Neural crest cell (in vitro differentiated cells): ENCODE results near the gene IRAK1BP1. TPM values are rescaled to one million over a fixed set of nuclear protein-coding genes. Genes with fewer than 3 reads are reported as not detected.
A peak's percentile ranks its signal among the peaks of the same experiment; 100 is the strongest.

ENCODE experiments used
- DNase-seq: peaks from one replicate; pipeline ENCODE4 v3.0.0; 2021; ENCODE audit warnings: low read depth, mixed read lengths, low spot score
- H3K27ac Mint-ChIP-seq: one replicate; pipeline ENCODE4 v1.8.0; 2021; ENCODE audit warnings: mild to moderate bottlenecking, mixed read lengths; ENCODE audit not compliant: unreplicated experiment
- H3K27me3 Mint-ChIP-seq: 2 replicates; pipeline ENCODE4 v1.8.0; 2021; ENCODE audit warnings: low read depth, mild to moderate bottlenecking, mixed read lengths
- H3K36me3 Mint-ChIP-seq: 2 replicates; pipeline ENCODE4 v1.8.0; 2021; ENCODE audit warnings: low read depth, mild to moderate bottlenecking, mixed read lengths
- H3K4me1 Mint-ChIP-seq: 2 replicates; pipeline ENCODE4 v1.8.0; 2021; ENCODE audit warnings: mixed read lengths
- H3K4me3 Mint-ChIP-seq: one replicate; pipeline ENCODE4 v1.8.0; 2021; ENCODE audit warnings: mild to moderate bottlenecking, mixed read lengths
- H3K9me3 Mint-ChIP-seq: 2 replicates; pipeline ENCODE4 v1.8.0; 2021; ENCODE audit warnings: mixed read lengths
- CTCF ChIP-seq: fragments of 200-600 bp; sonication (generic); conservative IDR thresholded peaks from 2 replicates; pipeline ENCODE4 v1.5.0; 2021; ENCODE audit warnings: antibody characterized with exemption, mild to moderate bottlenecking
- long read RNA-seq: library from polyadenylated mRNA; unstranded; transcript quantifications from one replicate; pipeline ENCODE4 v2.0.0, GENCODE V29; 2020
- total RNA-seq: library from RNA; stranded (reverse); gene quantifications from 2 replicates; pipeline ENCODE4 v1.2.1, GENCODE V29; 2021

IRAK1BP1 gene
- 7.8 and 8.4 TPM in 2 replicates for total RNA-seq
- long read RNA-seq, partial matches to known transcripts = 2 of 8 reads
- long read RNA-seq, other reads (novel, unspliced or antisense) = 6 of 8 reads

- TF ChIP-seq CTCF = peak; percentile 39
- Mint-ChIP-seq H3K36me3 (peaks cover 13% of the 10 kb centered on the region), H3K4me3 (peak within 1 kb of the TSS; percentile 98), H3K27ac (peak within 1 kb of the TSS; percentile 98), H3K27me3 (no peaks in the 10 kb centered on the region), H3K9me3 (no peaks in the 10 kb centered on the region), H3K4me1 (peaks cover 27% of the 10 kb centered on the region)
- peak; percentile 75 for DNase-seq
Measured at GRCh38 chr6:78867370-78868040, at the start of gene IRAK1BP1. Gene IRAK1BP1 (plus strand): TSS chr6:78867551. CDS start chr6:78867577, 26 bp downstream.

- no peak for DNase-seq
- no peaks in the 10 kb centered on the region for H3K36me3 Mint-ChIP-seq
- H3K4me3 Mint-ChIP-seq = no peak overlapping the region
- no peak overlapping the region for H3K27ac Mint-ChIP-seq
- H3K27me3 Mint-ChIP-seq = no peaks in the 10 kb centered on the region
- no peak for TF ChIP-seq CTCF
- no peaks in the 10 kb centered on the region for H3K9me3 Mint-ChIP-seq
- H3K4me1 Mint-ChIP-seq = no peaks in the 10 kb centered on the region
Measured at GRCh38 chr6:78824045-78824444, 43.3 kb upstream of the IRAK1BP1 start.

- Mint-ChIP-seq H3K4me1 (no peaks in the 10 kb centered on the region), H3K27me3 (no peaks in the 10 kb centered on the region)
Measured at GRCh38 chr6:78829407-78829806, 37.9 kb upstream of the IRAK1BP1 start.

GRCh38 chr6:78830805-78831204 is 36.5 kb upstream of the IRAK1BP1 start:
- Mint-ChIP-seq H3K27ac (peak overlapping the region; percentile 5), H3K27me3 (no peaks in the 10 kb centered on the region), H3K9me3 (no peaks in the 10 kb centered on the region), H3K4me3 (no peak overlapping the region), H3K4me1 (no peaks in the 10 kb centered on the region), H3K36me3 (no peaks in the 10 kb centered on the region)
- DNase-seq = no peak
- no peak for TF ChIP-seq CTCF

More at GRCh38 chr6:78829407-78829806, 37.9 kb upstream of the IRAK1BP1 start:
- Mint-ChIP-seq H3K9me3 (no peaks in the 10 kb centered on the region), H3K36me3 (no peaks in the 10 kb centered on the region), H3K27ac (no peak overlapping the region), H3K4me3 (no peak overlapping the region)
- DNase-seq = no peak
- TF ChIP-seq CTCF = no peak

DNA sequence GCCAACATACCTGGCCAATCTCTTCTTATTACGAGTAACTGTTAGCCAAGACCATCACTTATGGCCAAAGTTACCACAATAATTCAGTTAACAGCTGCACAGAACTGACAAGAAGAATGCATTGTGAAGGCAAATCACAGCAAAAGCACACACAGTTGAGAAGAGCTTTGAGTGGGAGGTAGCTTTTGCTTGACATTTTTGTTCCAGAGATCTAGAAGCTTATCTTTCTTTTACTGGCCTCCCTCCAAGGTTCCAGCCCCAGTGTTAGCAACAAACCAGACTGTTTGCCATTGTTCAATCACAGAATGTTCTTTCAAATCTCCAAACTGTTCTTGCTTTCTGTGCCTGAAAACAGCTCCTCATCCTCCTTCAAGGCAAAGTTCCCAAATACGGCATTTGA is 35.9 kb upstream of the IRAK1BP1 start:
- DNase-seq = no peak
- H3K9me3 Mint-ChIP-seq = no peaks in the 10 kb centered on the region
- no peak overlapping the region for H3K27ac Mint-ChIP-seq
- H3K4me3 Mint-ChIP-seq = no peak overlapping the region
- H3K4me1 Mint-ChIP-seq = peaks cover 3% of the 10 kb centered on the region
- H3K27me3 Mint-ChIP-seq = no peaks in the 10 kb centered on the region
- no peaks in the 10 kb centered on the region for H3K36me3 Mint-ChIP-seq
- TF ChIP-seq CTCF = no peak
